Measurements from ENCODE around the gene ASXL3. TPM values are rescaled to one million over a fixed set of nuclear protein-coding genes. Genes with fewer than 3 reads are reported as not detected.

The ASXL3 gene
- total RNA-seq, 2 experiments from 2014 or later, result not detected

GRCh38 chr18:33596178-33596854 lies 18.3 kb downstream of the ASXL3 start:
- Mint-ChIP-seq H3K36me3 (ENCODE audit: low read depth) (no peaks in the 10 kb centered on the region), H3K4me3 (no peak overlapping the region), H3K27me3 (no peaks in the 10 kb centered on the region), H3K9me3 (no peaks in the 10 kb centered on the region), H3K4me1 (no peaks in the 10 kb centered on the region), H3K27ac (no peak overlapping the region)
- no peak for DNase-seq
- CTCF ChIA-PET, result no interaction called here
- POLR2A ChIA-PET, result no interaction called here

- H3K27ac Mint-ChIP-seq, result no peak overlapping the region
- peaks cover 3% of the 10 kb centered on the region for H3K9me3 Mint-ChIP-seq
- ChIA-PET CTCF (no interaction called here), POLR2A (no interaction called here)
- no peak overlapping the region for H3K4me3 Mint-ChIP-seq
- no peaks in the 10 kb centered on the region for H3K36me3 Mint-ChIP-seq (ENCODE audit: low read depth)
- H3K4me1 Mint-ChIP-seq, result no peaks in the 10 kb centered on the region
- no peaks in the 10 kb centered on the region for H3K27me3 Mint-ChIP-seq
- DNase-seq, result no peak
Observed at GRCh38 chr18:33600846-33601245, 22.8 kb downstream of the ASXL3 start.

- ChIA-PET CTCF (no interaction called here), POLR2A (no interaction called here)
- no peak for DNase-seq
- H3K4me1 Mint-ChIP-seq, result no peaks in the 10 kb centered on the region
- H3K27ac Mint-ChIP-seq, result no peak overlapping the region
- H3K27me3 Mint-ChIP-seq, result no peaks in the 10 kb centered on the region
- H3K4me3 Mint-ChIP-seq, result no peak overlapping the region
- no peaks in the 10 kb centered on the region for H3K36me3 Mint-ChIP-seq (ENCODE audit: low read depth)
- H3K9me3 Mint-ChIP-seq, result peaks cover 3% of the 10 kb centered on the region
Observed at GRCh38 chr18:33603454-33603853, 25.4 kb downstream of the ASXL3 start.

- ChIA-PET POLR2A (no interaction called here), CTCF (no interaction called here)
- Mint-ChIP-seq H3K36me3 (ENCODE audit: low read depth) (no peaks in the 10 kb centered on the region), H3K4me3 (no peak overlapping the region), H3K9me3 (peaks cover 3% of the 10 kb centered on the region), H3K27ac (no peak overlapping the region), H3K4me1 (no peaks in the 10 kb centered on the region), H3K27me3 (no peaks in the 10 kb centered on the region)
- DNase-seq, result no peak
Observed at GRCh38 chr18:33605250-33605649, 27.2 kb downstream of the ASXL3 start.

- peaks cover 3% of the 10 kb centered on the region for H3K9me3 Mint-ChIP-seq
- ChIA-PET CTCF (no interaction called here), POLR2A (no interaction called here)
- DNase-seq, result no peak
- no peaks in the 10 kb centered on the region for H3K27me3 Mint-ChIP-seq
- no peaks in the 10 kb centered on the region for H3K4me1 Mint-ChIP-seq
- H3K27ac Mint-ChIP-seq, result no peak overlapping the region
- H3K4me3 Mint-ChIP-seq, result no peak overlapping the region
- H3K36me3 Mint-ChIP-seq (ENCODE audit: low read depth), result no peaks in the 10 kb centered on the region
Observed at GRCh38 chr18:33606621-33607020, 28.6 kb downstream of the ASXL3 start.

GRCh38 chr18:33611525-33612135 lies 33.6 kb downstream of the ASXL3 start:
- Mint-ChIP-seq H3K36me3 (ENCODE audit: low read depth) (no peaks in the 10 kb centered on the region), H3K4me1 (no peaks in the 10 kb centered on the region), H3K27ac (no peak overlapping the region), H3K9me3 (no peaks in the 10 kb centered on the region), H3K27me3 (no peaks in the 10 kb centered on the region), H3K4me3 (no peak overlapping the region)
- ChIA-PET CTCF (no interaction called here), POLR2A (no interaction called here)
- DNase-seq, result no peak

- DNase-seq, result no peak
- CTCF ChIA-PET, result no interaction called here
- H3K27ac Mint-ChIP-seq, result no peak overlapping the region
- no peaks in the 10 kb centered on the region for H3K27me3 Mint-ChIP-seq
- no peaks in the 10 kb centered on the region for H3K36me3 Mint-ChIP-seq (ENCODE audit: low read depth)
- no peaks in the 10 kb centered on the region for H3K9me3 Mint-ChIP-seq
- H3K4me3 Mint-ChIP-seq, result no peak overlapping the region
- H3K4me1 Mint-ChIP-seq, result no peaks in the 10 kb centered on the region
- POLR2A ChIA-PET, result no interaction called here
Observed at GRCh38 chr18:33612632-33613031, 34.6 kb downstream of the ASXL3 start.

- ChIA-PET POLR2A (no interaction called here), CTCF (no interaction called here)
- Mint-ChIP-seq H3K27me3 (no peaks in the 10 kb centered on the region), H3K27ac (no peak overlapping the region), H3K4me1 (no peaks in the 10 kb centered on the region), H3K9me3 (no peaks in the 10 kb centered on the region), H3K36me3 (ENCODE audit: low read depth) (no peaks in the 10 kb centered on the region), H3K4me3 (no peak overlapping the region)
- DNase-seq, result no peak
Observed at GRCh38 chr18:33616556-33616955, 38.5 kb downstream of the ASXL3 start.

- H3K9me3 Mint-ChIP-seq, result no peaks in the 10 kb centered on the region
- H3K4me3 Mint-ChIP-seq, result no peak overlapping the region
- no peak for DNase-seq
- POLR2A ChIA-PET, result no interaction called here
- CTCF ChIA-PET, result no interaction called here
- no peaks in the 10 kb centered on the region for H3K36me3 Mint-ChIP-seq (ENCODE audit: low read depth)
- no peaks in the 10 kb centered on the region for H3K4me1 Mint-ChIP-seq
- H3K27ac Mint-ChIP-seq, result no peak overlapping the region
- H3K27me3 Mint-ChIP-seq, result no peaks in the 10 kb centered on the region
Observed at GRCh38 chr18:33627114-33627513, 49.1 kb downstream of the ASXL3 start.

GRCh38 chr18:33630476-33630875 lies 52.5 kb downstream of the ASXL3 start:
- H3K4me1 Mint-ChIP-seq, result no peaks in the 10 kb centered on the region
- no peaks in the 10 kb centered on the region for H3K9me3 Mint-ChIP-seq
- CTCF ChIA-PET, result no interaction called here
- DNase-seq, result no peak
- H3K36me3 Mint-ChIP-seq (ENCODE audit: low read depth), result no peaks in the 10 kb centered on the region
- H3K27ac Mint-ChIP-seq, result no peak overlapping the region
- H3K27me3 Mint-ChIP-seq, result no peaks in the 10 kb centered on the region
- POLR2A ChIA-PET, result no interaction called here
- no peak overlapping the region for H3K4me3 Mint-ChIP-seq

- ChIA-PET POLR2A (no interaction called here), CTCF (no interaction called here)
- Mint-ChIP-seq H3K27me3 (no peaks in the 10 kb centered on the region), H3K9me3 (no peaks in the 10 kb centered on the region), H3K4me3 (no peak overlapping the region), H3K36me3 (ENCODE audit: low read depth) (no peaks in the 10 kb centered on the region), H3K27ac (no peak overlapping the region), H3K4me1 (no peaks in the 10 kb centered on the region)
- DNase-seq, result no peak
Observed at GRCh38 chr18:33641141-33641540, 63.1 kb downstream of the ASXL3 start.

- H3K4me1 Mint-ChIP-seq, result no peaks in the 10 kb centered on the region
Observed at GRCh38 chr18:33644494-33644893, 66.5 kb downstream of the ASXL3 start.

GRCh38 chr18:33647365-33647764 lies 69.3 kb downstream of the ASXL3 start:
- DNase-seq, result no peak
- ChIA-PET POLR2A (no interaction called here), CTCF (no interaction called here)
- H3K9me3 Mint-ChIP-seq, result no peaks in the 10 kb centered on the region
- no peaks in the 10 kb centered on the region for H3K4me1 Mint-ChIP-seq
- H3K36me3 Mint-ChIP-seq (ENCODE audit: low read depth), result no peaks in the 10 kb centered on the region
- H3K4me3 Mint-ChIP-seq, result no peak overlapping the region
- H3K27ac Mint-ChIP-seq, result no peak overlapping the region
- H3K27me3 Mint-ChIP-seq, result no peaks in the 10 kb centered on the region

More at GRCh38 chr18:33644494-33644893, 66.5 kb downstream of the ASXL3 start:
- Mint-ChIP-seq H3K9me3 (no peaks in the 10 kb centered on the region), H3K36me3 (ENCODE audit: low read depth) (no peaks in the 10 kb centered on the region), H3K4me3 (no peak overlapping the region), H3K27me3 (no peaks in the 10 kb centered on the region), H3K27ac (no peak overlapping the region)
- ChIA-PET POLR2A (no interaction called here), CTCF (no interaction called here)
- DNase-seq, result no peak

- Mint-ChIP-seq H3K27ac (no peak overlapping the region), H3K4me1 (no peaks in the 10 kb centered on the region), H3K27me3 (no peaks in the 10 kb centered on the region), H3K9me3 (no peaks in the 10 kb centered on the region), H3K36me3 (ENCODE audit: low read depth) (no peaks in the 10 kb centered on the region), H3K4me3 (no peak overlapping the region)
- DNase-seq, result no peak
- ChIA-PET CTCF (no interaction called here), POLR2A (no interaction called here)
Observed at GRCh38 chr18:33652635-33653034, 74.6 kb downstream of the ASXL3 start.
